Aorta (tissue), 5 donors: Measurements from ENCODE around the gene PPP6R3. TPM values are rescaled to one million over a fixed set of nuclear protein-coding genes. Genes with fewer than 3 reads are reported as not detected.
"Not testable (repeated sequence)": the region's sequence is repeated elsewhere in the genome, so short reads cannot be mapped to it uniquely, and the experiment has no call there.

ENCODE experiments used
- ATAC-seq: fragments of 200-7000 bp; cut with Tn5 transposase; one replicate; pipeline ENCODE4 v1.9.1; 2022; ENCODE audit warnings: moderate library complexity; ENCODE audit not compliant: low FRiP score
- DNase-seq, 2 donors: peaks; one replicate each; pipeline ENCODE4 v3.0.0-alpha.2; 2020
- H3K27ac ChIP-seq, 2 donors: one replicate each; pipeline ENCODE4 v1.5.1; 2013; ENCODE audit warnings: low read length in 2 of 2, mild to moderate bottlenecking in 2 of 2, moderate library complexity in 2 of 2, control low read depth in 1 of 2, inconsistent platforms in 1 of 2, low read depth in 1 of 2
- H3K27me3 ChIP-seq, 2 donors: one replicate each; pipeline ENCODE4 v1.6.1; 2013; ENCODE audit warnings: control low read depth in 1 of 2, low read length in 1 of 2, mild to moderate bottlenecking in 1 of 2, moderate library complexity in 1 of 2; ENCODE audit not compliant: insufficient read depth in 2 of 2, control insufficient read depth in 1 of 2
- H3K36me3 ChIP-seq, 2 donors: one replicate each; pipeline ENCODE4 v1.6.1; 2013; ENCODE audit warnings: control low read depth in 1 of 2, low read length in 1 of 2, mild to moderate bottlenecking in 1 of 2; ENCODE audit not compliant: insufficient read depth in 2 of 2, control insufficient read depth in 1 of 2
- H3K4me1 ChIP-seq, 2 donors: one replicate each; pipeline ENCODE4 v1.6.1; 2013; ENCODE audit warnings: low read length in 2 of 2, control low read depth in 1 of 2, mild to moderate bottlenecking in 1 of 2, moderate library complexity in 1 of 2; ENCODE audit not compliant: insufficient read depth in 2 of 2, control insufficient read depth in 1 of 2
- H3K4me3 ChIP-seq, 2 donors: one replicate each; pipeline ENCODE4 v1.5.1; 2013; ENCODE audit warnings: low read length in 2 of 2, control low read depth in 1 of 2, mild to moderate bottlenecking in 1 of 2
- H3K9me3 ChIP-seq: one replicate; pipeline ENCODE4 v1.6.1; 2013; ENCODE audit warnings: mild to moderate bottlenecking, low read length; ENCODE audit not compliant: control insufficient read depth
- WGBS, 2 donors: extraction: QIAGEN DNeasy Blood & Tissue Kit; methylation state at CpG; one replicate each; pipeline ENCODE4 v1.1.7; 2013; 5-methylcytosine and 5-hydroxymethylcytosine counted together
- intact Hi-C, 2 donors: fragments of 100-400 bp; cut with DNase I; formaldehyde crosslinking; loops; one replicate each; pipeline versions ENCODE4 v1.14.2 to v1.15.0; 2022
- polyA plus RNA-seq, 2 donors: library from polyadenylated mRNA; stranded (reverse); fragments of 200-250 nt; gene quantifications; one replicate each; pipeline ENCODE4 v1.2.3, GENCODE V29; 2013
- total RNA-seq, 2 donors: library from RNA; stranded (reverse); fragmentation: NEBNext Ultra II Directional; extraction: Animal tissue kit (Norgen Biotek cat#: 25700); gene quantifications; one replicate each; pipeline ENCODE4 v1.2.1, GENCODE V29; 2021
- donor health status: healthy with polysubstance abuse.
- donor health status: Bipolar disorder and iron deficiency.
- donor health status: DM: no; HTN: no; CAD: no.
- donor health status: DM: no; HTN: no; CAD: no.
- donor health status: DM: yes; HTN: yes; CAD: no.

PPP6R3 gene
- total and polyA plus RNA-seq, 4 donors = 18.8 to 109 (median 65.4) TPM

DNA sequence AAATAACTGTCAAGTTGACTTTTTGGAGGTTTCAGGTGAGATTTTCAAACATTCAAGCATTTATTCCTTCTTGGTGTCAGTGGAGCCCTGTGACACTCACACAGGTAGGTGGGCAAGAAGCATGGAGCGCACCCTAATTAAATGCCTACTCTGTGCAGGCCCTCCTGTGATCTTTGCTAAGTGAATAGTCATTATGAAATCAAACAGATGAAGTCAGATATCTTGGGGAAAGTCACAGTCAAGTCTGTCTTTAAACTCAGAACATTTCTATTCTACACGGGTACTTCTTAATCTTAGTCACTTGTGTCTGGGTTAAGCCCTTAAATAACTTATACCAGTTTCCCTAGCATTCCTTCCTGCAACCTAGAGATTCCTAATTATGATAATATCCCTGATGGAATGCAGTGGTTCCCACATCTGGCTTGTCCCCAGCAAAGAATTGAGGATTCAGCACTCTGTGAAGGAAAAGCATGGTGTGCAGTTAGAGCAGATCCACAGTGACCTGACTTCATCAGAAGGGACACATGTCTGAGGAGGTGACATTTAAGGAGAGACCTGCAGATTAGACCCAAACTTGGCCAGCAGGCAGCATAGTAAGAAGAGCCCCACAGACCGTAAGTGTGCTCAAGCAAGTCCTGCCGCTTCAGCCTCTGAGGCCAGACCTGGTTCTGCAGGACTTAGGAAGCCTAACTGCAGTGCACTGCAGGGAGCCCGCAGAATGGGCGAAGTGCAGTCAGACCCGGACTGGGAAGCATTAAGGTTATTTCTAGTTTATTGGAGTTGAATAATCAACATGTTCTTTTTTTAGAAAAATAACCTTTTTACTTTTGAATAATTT lies 138.5 kb downstream of the PPP6R3 start:
- H3K27ac ChIP-seq = no peak overlapping the region
- no peak for DNase-seq
- WGBS, 2 donors = 76% methylated on average over 7 of the region's 7 CpGs
- no peaks in the 10 kb centered on the region for H3K9me3 ChIP-seq
- intact Hi-C loops = no loop called here
- no peaks in the 10 kb centered on the region for H3K27me3 ChIP-seq
- ATAC-seq = no peak
- H3K4me3 ChIP-seq = no peak overlapping the region
- H3K4me1 ChIP-seq = no peaks in the 10 kb centered on the region
- H3K36me3 ChIP-seq = peaks cover 11 to 21% of the 10 kb centered on the region in 2 donors

- Histone ChIP-seq H3K9me3 (no peaks in the 10 kb centered on the region), H3K36me3 (peaks cover 11 to 17% of the 10 kb centered on the region in 2 donors), H3K27me3 (no peaks in the 10 kb centered on the region), H3K4me3 (no peak overlapping the region), H3K27ac (no peak overlapping the region), H3K4me1 (no peaks in the 10 kb centered on the region)
- intact Hi-C loops = no loop called here
- 75 to 83% methylated on average over 7 of the region's 7 CpGs for WGBS, 2 donors
- ATAC-seq (no peak), DNase-seq (no peak)
These were observed 140.6 kb downstream of the PPP6R3 start for GRCh38 chr11:68601147-68601546.

DNA sequence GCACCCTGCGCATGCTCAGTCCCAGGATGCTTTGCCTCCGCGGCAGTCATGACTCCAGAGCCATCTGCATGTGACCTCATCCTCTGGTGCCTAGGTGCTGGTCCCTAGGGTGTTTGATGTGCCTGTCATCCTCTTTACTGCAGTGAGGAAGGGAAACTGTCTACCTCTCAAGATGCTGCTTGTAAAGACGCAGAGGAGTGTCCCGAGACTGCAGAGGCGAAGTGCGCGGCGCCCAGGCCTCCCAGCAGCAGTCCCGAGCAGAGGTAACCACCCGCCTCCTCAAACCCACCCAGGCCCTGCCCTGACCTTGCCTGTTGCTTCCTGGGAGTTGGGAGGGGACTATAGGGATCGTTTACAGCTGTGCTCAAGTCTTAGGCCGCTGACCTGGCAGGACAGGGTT lies 149.2 kb downstream of the PPP6R3 start:
- H3K27me3 ChIP-seq = no peaks in the 10 kb centered on the region
- intact Hi-C loops = no loop called here

DNA sequence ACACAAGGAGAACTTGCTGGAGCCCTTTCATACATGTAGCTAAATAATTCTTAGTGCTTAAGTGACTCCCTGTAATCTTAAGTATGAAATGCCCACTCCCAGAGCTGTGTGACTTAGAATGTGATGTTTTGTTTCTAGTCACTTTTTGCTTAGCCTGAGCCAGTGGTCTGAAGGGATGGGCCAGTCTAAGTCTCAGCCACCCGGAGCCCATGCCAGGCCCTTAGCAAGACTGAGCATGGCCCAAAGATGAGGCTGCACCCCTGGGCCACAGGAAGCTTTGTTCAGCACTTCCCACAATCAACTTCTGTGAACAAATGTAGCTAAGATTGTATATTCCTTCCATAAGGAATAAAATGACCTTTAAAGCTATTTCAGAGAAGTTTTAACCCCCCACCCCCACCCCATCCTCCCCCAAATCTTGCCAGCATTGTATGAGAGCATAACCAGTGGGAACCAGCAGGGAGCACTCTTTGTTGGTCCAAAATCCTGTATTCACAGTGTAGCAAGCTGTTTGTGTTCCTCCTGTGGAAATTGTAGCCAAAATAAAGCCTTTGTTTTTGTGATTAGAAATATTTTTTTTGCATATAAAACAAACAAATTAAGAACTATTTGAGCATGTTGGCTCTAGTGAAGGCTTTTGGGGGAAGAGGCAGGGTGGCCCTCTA lies 150.0 kb downstream of the PPP6R3 start:
- 44 to 52% methylated on average over 1 of the region's 1 CpG for WGBS, 2 donors
- ATAC-seq = no peak
- intact Hi-C loops = no loop called here
- no peak overlapping the region for H3K27ac ChIP-seq
- peaks cover 5 to 16% of the 10 kb centered on the region in 2 donors for H3K36me3 ChIP-seq
- DNase-seq = no peak
- no peaks in the 10 kb centered on the region for H3K27me3 ChIP-seq
- no peak overlapping the region for H3K4me3 ChIP-seq
- no peaks in the 10 kb centered on the region for H3K4me1 ChIP-seq
- H3K9me3 ChIP-seq = no peaks in the 10 kb centered on the region

More for the DNA sequence above, 149.2 kb downstream of the PPP6R3 start:
- no peak overlapping the region for H3K27ac ChIP-seq
- H3K36me3 ChIP-seq = peaks cover 4 to 14% of the 10 kb centered on the region in 2 donors
- H3K9me3 ChIP-seq = no peaks in the 10 kb centered on the region
- no peak for ATAC-seq
- 90 to 92% methylated on average over 13 of the region's 13 CpGs for WGBS, 2 donors
- DNase-seq = no peak
- no peak overlapping the region for H3K4me3 ChIP-seq
- no peaks in the 10 kb centered on the region for H3K4me1 ChIP-seq

- Histone ChIP-seq H3K4me1 (no peaks in the 10 kb centered on the region), H3K36me3 (peaks cover 5 to 10% of the 10 kb centered on the region in 2 donors), H3K27ac (no peak overlapping the region), H3K9me3 (peaks cover 2% of the 10 kb centered on the region), H3K27me3 (no peaks in the 10 kb centered on the region), H3K4me3 (no peak overlapping the region)
- no peak for ATAC-seq
- no peak for DNase-seq
- intact Hi-C loops = no loop called here
- WGBS, 2 donors = 91 to 95% methylated on average over 6 of the region's 6 CpGs
These were observed 155.1 kb downstream of the PPP6R3 start for GRCh38 chr11:68615657-68616056.

DNA sequence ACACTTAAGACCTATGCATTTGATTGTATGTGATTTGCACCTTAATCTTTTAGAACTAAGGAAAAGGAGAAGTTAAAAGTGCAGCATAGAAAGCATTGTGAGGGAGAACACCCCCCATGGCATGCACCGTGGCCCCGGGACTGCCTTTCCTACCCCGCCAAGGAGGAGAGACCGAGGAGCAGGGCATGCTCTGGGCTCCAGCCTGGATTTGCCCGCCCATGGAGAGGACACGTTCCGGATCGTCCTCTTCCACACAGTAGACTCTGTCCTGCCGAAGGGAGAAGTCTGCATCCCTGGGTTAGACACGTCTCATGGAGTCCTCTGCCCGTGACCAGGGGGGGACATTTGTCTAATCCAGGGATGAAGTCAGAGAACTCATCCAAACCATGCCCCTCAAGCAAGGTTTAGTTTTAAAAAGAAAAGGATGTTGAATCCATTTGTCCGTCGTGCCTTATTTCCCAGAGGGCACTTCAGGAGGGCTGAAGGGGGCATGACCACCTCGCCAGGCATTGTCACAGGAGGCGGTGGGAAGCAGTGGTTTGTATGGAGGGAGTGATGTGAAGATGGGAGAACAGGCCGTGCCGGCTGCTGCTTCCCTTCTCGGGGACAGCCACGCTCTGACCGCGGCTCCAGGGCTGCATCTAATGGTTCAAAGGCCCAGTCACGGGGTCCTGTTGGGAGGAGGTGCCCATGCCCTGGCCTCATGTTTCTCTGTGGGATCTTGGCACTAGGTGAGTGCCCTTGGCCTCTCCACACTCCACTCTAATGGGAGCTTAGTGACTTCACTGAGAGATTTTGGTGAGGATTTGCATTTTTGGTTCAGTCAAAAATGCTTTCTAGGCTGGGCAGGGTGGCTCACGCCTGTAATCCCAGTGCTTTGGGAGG lies 157.6 kb downstream of the PPP6R3 start:
- H3K4me3 ChIP-seq = no peak overlapping the region
- H3K9me3 ChIP-seq = peaks cover 2% of the 10 kb centered on the region
- H3K27ac ChIP-seq = no peak overlapping the region
- no peaks in the 10 kb centered on the region for H3K4me1 ChIP-seq
- ATAC-seq (peak; percentile 52), DNase-seq (no peak)
- H3K27me3 ChIP-seq = no peaks in the 10 kb centered on the region
- intact Hi-C loops = no loop called here
- 91% methylated on average over 23 of the region's 23 CpGs for WGBS, 2 donors
- H3K36me3 ChIP-seq = peaks cover 4 to 5% of the 10 kb centered on the region in 2 donors

DNA sequence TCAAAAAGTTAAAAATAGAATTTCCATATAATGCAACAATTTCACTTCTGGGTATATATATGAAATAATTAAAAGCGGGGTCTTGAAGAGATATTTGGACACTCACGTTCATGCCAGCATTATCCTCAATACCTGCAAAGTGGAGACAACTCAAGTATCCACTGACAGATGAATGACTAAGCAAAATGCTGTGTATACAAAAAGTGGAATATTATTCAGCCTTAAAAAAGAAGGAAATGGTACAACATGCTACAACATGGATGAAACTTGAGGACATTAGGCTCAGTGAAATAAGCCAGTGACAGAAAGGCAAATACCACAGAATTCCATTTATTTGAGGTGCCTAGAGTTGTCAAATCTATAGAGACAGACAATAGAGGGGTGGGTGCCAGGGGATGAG lies 161.3 kb downstream of the PPP6R3 start:
- H3K27ac ChIP-seq = no peak overlapping the region
- H3K4me1 ChIP-seq = no peaks in the 10 kb centered on the region
- no peaks in the 10 kb centered on the region for H3K27me3 ChIP-seq
- H3K4me3 ChIP-seq = no peak overlapping the region
- intact Hi-C loops = no loop called here
- H3K36me3 ChIP-seq = no peaks in the 10 kb centered on the region
- DNase-seq (no peak), ATAC-seq (no peak)
- no peaks in the 10 kb centered on the region for H3K9me3 ChIP-seq
- WGBS, 2 donors = 93% methylated on average over 2 of the region's 2 CpGs

GRCh38 chr11:68623706-68624105 lies 163.2 kb downstream of the PPP6R3 start:
- H3K9me3 ChIP-seq, H3K4me3 ChIP-seq, intact Hi-C loops, H3K27ac ChIP-seq, H3K4me1 ChIP-seq, H3K27me3 ChIP-seq, ATAC-seq, DNase-seq, H3K36me3 ChIP-seq: not testable (repeated sequence)
- 72 to 87% methylated on average over 9 of the region's 9 CpGs for WGBS, 2 donors
